ENCODE measurements around the gene IRF2BP2.

IRF2BP2 gene

DNA sequence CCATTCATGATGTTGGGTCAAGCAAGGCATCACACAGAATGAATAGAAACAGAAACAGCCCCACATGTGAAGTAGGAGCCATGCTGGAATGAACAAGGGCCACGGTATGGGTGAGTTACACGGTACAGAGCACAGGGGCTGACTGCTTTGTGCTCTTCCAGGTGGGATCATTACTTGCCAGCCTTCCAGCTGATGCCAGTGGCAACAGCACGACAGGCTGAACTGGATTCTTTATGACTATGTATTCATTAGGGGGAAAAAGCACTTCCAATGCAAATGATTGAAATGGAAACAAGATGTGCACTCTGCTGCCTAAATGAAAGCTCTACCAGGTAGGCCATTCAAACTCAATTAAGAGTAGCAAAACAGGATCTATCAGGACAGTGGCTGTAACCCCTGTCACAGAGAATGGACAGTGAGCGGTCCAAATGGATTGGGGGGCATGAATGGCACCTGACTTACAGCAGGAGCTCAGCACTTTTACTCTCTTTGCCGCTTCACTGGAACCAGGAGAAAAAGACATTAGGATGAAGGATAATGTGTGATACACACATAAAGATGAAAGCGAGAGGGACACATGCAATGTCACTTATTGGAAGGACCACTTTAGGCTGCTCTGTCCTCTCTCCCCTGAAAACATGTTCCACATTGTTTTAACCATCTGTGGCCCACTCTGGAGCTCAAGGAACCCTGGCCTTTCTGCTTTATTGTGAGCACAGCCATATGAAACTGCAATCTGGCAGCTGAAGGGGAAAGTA, 23.4 kb upstream of the IRF2BP2 start:
- DNase-seq, result no peak

DNA sequence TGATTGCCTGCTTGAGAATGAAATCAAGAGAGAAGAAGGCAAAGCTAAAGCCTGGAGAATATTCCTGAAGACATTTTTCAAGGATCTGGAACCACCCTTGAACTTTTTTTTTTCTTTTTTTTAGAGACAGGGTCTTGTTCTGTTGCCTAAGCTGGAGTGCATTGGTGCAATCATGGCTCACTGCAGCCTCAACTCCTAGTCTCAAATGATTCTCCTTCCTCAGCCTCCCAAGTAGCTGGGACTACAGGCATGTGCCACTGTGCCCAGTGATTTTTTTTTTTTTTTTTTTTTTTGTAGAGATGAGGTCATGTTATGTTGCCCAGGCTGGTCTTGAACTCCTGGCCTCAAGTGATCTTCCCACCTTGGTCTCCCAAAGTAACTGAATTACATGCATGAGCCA, 22.2 kb upstream of the IRF2BP2 start:
- no peak for DNase-seq

DNA sequence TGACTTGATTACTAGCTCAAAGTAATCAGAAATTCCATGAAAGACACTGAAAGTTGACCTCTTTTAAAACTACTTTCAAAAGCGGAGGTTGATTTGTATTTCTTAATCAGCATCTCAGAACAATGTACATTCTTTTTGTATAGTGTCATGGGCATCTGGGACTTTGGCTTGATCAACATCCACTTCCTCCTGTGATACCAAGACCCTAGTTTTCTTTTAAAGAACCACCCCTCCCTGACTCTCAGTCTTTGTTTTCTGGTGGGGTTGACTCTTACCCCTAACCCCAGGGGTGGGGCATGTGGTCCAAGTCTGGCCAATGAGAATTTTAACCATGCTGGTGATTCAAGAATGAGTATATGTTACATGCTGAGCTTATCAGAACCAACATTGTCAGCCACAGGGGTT, 21.7 kb upstream of the IRF2BP2 start:
- DNase-seq, result no peak

DNA sequence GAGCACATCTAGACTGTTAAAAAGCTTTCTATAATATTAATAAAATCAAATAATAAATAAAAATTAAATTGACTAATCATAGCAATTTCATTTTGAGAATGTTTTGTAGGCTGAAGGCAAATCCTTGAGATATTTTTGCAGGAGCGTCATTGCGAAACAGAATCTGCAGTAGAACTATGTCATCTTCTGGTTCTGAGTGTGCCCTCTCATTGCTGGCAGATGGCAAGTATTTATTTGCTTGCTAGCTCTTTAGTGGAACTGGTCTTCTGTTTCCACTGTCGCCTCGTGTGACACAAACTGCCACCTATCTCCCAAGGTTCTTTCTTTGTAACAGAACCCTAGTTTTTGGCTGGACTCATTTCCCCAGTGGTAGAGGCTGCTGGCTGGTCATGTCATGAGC, 19.0 kb upstream of the IRF2BP2 start:
- DNase-seq, result no peak

DNA sequence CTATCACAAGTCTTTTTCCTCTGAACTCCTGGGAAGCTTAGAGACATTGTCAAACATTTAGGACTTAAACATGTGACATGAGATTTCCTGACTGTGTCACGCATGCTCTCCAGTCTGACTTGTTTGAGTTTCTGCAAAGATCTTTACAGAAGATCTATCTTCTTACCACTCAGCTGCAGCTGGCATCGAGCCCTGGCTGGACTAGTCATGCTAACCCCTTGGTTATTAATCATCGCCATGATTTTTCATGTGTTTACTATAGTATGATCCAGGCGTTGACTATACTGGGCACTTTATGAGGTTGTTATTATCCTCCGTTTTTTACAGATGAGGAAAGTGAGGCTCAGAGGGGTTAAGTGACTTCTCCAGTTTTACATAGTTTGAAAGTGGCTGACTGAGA, 18.1 kb upstream of the IRF2BP2 start:
- no peak for DNase-seq

DNA sequence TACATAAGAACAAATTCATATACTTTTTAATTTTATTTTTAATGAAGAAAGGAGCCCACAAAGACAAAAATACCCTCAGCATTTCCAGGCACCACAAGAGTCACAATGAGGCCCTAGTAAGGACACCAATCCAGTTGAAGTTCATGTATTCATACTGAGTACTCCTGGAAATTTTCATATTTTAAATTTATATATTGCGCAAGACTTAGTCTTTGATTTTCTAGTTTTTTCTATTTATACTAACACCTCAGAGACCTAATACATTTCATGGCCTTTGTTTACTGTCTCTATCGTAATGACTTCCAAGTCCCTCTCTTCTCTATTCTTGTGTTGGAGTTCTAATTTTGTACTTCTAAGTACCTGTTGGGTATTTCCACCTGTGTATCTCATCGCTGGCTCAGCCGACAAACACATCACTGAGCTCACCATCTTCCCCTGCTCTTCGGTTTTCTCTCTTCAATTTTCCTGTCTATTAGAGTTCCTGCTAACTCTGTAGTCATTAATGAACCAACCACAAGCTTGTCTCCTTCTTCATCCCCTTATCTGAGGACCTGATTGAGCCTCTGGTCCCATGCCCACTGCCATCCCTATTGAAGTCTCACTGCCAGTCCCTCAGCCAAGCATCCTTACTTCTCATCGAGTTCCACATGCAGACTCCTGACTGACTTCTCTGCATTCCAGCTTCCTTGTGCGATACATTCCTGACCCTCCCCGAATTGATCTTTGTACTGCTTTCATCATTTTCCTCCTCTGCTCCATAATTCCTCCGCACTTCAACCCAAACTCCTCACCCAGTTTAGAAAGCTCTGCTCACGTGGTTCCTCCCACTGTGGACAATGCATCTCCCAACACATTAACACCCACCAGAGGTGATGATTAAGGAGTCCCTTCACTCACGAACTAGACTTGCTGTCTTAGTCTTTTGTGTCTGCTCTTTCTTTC, 17.3 kb upstream of the IRF2BP2 start:
- no peak for DNase-seq

DNA sequence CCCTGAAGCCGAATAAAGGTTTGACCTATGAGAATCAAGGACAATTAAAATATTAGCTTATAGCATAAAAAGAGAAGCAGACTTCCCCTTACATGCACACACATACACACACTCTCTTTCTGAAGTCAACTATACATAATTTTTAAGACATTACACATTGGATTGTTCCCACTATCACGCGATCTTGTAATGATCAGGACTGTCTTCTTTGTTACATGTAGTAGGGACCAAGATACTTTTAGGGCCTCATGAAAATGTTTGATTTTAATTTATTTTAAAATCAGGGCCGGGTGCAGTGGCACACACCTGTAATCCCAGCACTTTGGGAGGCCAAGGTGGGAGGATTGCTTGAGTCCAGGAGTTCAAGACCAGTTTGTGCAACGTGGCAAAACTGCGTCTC, 16.4 kb upstream of the IRF2BP2 start:
- DNase-seq, result no peak

DNA sequence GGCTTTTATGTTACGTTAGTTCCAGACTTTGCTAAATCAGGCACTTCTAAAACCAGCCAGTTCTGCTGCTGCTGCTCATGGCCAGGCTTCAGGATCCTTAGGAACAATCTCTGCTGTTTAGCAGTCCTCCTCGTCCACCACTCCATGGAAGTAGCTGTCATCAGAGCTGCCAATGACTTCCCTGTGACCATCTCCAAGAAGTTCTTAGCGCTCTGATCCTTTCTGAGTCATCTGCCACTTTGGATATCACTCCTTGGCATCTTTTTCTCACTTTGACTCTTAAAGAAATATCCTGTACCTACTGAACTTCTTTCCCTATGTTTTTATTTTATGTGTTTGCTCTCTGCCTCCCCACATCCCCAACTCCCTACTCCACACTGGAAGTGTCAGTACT, 14.7 kb upstream of the IRF2BP2 start:
- no peak for DNase-seq

DNA sequence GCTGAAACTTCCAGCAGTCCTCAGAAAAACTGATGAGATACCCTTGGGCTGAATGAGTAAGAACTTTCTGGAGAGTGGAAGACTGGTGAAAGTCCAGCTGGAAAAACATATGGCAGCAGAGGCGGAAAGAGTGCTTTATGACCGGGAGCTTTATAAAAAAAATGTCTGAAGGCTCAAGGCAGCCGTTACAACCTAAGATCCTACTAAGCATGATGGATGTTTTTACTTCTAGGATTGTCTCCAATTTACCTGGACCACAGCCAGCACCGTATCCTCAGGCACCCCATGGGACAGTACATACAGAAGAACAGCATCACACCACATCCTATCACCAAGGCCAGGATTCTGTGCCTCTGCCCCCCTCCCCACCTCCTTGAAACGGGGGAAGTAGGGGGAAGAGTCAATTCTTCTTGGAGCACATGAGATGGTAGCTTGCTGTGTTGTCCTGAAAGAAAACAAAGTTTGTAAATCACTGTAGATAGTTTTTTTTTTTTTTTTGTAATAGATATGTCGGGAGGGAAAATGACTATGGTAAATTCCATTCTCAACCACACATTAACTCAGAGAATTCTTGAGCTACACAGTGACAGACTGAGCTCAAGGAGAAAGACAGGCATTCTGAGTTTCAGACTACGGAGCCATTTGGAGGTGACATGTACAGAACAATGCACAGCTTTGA, 11.8 kb upstream of the IRF2BP2 start:
- peak; percentile 59 for DNase-seq

DNA sequence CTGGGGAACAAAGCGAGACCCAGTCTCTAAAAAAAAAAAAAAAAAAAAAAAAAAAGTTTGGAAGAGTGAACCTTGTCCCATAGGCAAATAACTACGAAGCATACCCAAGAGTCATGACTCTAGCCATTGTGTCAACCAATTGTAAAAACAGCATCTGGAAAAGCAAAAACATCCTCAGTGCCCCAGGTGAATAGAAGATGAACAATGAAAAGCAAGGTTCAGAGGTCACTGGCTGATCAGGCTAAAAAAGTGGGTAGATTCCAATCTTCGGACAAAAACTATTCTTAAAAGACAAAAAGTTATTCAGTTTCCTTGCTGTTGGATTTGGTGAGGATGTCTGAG, 11.1 kb upstream of the IRF2BP2 start:
- DNase-seq, result no peak

DNA sequence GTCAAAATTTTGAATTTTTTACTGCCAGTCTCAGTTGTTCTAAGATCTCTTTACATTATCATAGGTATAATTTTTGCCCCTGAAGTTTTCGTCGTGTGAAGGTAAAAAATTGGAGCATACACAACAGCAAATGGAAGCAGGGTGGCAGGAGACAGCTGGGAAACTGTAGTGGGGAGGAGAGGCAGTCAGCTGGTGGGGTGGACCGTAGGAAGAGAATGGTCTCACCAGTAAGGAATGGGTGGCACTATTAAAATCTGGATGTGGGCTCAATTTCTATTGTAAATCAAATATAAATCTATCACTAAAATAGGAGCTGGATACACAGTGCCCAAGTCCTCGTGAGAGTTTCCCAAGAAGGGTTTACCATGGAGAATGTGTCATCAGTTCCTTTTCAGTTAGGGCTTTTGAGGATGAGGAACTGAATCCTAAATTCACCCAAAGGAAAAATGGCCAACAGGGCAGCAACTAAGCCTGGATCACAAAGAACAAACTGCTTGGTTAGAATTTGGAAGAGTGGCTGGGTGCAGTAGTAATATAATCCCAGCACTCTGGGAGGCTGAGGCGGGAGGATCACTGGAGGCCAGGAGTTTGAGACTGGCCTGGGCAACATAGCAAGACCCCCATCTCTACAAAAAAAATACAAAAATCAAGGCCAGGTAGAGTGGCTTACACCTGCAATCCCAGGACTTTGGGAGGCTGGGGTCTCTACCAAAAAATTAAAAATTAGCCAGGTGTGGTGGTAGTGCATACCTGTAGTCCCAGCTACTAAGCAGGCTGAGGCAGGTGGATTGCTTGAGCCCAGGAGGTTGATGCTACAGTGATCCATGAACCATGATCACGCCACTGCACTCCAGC, 10.5 kb upstream of the IRF2BP2 start:
- DNase-seq, result peak; percentile 52

DNA sequence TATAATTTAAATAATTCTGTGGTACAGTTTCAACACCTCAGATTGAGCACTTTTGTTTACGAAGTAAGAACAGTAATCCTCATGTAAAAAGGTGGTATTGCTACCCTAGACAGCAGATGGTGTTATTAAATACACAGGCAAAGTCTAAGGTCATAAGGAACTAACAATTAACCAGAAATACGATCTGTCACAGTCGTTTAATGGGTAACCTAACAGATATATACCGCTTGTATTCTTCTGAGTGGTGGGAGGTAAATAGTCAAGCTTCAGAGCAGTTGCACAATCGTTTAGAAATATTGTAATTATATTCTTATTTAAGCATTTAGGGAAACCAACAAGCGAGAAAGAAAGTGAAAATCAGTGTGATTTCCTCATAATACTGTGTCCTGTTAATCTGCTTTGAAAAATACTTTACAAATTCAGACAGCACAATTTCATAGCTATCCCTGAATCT, 9.8 kb upstream of the IRF2BP2 start:
- DNase-seq, result peak; percentile 92

DNA sequence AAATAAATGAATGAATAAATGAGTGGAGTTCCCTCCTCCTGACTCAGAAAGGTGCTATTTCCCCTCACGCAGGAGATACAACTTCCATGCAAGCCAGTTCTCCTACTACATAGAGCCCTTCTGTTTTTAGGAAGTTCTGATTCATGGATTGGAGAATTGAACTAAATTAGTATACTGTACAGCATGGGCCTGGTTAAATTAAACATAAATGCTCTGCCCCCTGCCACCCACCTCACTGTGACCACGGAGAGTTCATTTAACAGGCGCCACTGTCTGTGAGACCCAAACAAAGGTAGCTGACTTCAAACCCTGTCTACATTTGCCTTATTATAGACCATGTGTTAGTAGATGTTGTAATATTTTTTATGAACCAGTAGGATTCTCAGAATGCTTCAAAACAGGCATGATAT, 9.1 kb upstream of the IRF2BP2 start:
- DNase-seq, result no peak

DNA sequence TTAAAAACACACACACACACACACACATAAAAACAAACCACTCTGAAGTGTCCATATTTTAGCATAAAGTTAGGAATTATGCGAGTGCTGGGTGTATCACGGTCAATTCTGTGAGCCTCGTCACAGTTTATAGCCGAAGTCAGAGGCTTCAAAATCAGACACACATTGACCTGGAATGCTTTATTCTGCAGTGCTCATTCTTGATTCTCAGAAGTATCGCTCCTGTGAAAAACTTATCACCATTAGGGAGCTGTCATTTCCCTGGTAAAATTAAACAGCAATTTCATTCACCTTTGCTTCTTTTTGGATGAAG, 8.7 kb upstream of the IRF2BP2 start:
- no peak for DNase-seq

DNA sequence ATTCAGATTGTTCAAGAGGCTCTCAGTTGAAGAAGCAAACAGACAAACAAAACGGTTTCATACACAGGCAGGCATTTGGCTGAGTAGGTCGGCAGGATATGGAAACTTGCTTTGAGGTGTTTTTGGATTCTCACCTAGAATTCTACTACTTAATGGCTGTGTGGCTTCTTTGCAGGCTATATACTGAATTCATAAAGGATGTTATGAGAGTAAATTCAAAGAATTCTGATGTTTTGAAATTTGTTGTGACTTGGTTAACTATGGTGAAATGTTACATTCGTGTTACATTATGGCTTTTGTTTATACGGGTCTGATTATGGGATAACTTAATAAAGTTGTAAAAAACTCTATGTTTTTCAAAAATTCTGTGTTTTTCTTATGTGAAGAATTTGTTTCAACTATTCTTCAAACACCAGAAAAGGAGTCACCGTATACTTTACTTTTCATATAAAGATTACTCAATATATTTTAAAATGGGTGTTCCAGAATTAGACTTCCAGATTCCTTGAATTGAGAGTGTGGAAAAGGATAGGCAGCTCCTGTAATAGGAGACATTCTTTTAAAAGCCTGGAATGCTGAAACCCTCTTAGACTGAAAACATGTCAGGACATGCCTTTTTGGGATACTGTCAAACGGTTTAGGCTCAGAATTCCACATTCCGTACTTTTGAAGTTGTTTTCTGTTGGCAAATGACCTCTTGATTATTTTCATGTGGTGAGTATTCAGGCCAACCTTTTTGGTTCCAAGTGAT, 8.2 kb upstream of the IRF2BP2 start:
- DNase-seq, result peak; percentile 23

DNA sequence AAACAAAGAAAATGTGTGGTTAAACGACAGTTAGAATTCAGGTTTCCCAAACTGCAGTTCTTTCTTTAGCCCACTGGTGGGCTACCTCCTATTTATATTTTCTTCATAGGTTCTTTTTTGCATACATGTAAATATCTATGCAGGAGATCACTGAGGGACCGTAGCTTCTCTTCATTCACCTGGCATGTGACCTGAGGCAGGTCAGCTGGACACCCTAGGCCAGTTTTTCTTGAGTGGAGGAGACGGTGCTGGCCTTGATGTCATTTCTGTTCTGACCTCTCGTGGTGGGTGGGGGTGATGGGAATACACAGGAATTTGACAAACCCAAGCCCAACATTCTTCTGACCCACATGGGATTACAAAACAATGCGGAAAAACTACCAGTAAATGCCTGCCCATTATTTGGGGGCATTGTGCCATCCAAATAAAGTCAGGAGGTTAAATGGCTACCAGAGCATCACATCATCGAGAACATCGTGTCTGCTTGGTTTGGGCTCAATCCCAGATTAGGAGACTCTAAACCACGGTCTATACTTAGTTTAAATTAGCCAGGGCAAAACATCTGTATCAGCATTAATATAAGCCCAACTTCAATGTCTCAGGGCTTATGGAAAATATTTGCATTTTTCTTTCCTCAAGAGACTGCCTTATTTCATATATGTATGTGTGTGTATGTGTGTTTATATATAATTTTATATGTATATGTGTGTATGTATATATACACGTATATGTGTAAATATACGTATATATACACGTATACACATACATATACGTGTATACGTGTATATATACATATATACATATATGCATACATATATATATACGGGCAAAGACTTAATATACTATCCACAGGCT, 7.4 kb upstream of the IRF2BP2 start:
- no peak for DNase-seq

DNA sequence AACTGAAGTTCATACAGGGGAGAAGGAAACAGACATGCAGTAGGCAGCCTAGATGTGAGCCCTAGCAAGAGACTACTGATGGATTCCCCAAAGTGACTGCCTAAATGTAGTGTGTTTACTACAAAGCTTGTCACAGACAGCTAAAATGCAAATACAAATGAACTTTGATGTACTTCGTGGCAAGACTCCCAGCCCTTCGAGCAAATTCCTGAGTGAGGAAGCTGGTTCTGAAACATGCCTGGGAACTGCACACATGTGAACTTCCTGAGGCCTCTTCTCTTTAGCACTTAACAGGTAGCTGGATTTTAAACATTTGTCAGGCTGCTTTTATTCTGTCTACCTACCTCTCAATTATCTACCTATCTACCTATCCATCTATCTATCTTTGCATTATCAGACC, 6.7 kb upstream of the IRF2BP2 start:
- DNase-seq, result no peak

DNA sequence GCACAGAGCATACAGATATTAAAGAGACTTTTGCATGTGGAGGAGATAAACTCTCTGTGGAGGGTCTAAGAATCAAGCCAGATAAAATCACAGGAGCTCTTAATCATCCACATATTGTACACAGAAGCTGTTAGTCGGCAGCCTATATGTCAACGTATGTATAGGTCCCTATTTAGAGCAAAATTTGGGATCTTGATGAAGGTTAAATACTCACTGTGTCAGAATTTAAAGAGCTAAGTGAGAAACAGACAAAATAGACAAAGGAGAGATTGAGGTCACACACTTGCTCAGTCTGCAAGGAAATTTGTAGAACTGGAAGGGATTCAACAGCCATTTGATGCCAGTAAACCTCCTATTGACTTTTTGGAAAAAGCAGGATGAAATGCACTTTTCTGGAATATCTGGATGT, 4.1 kb upstream of the IRF2BP2 start:
- no peak for DNase-seq

DNA sequence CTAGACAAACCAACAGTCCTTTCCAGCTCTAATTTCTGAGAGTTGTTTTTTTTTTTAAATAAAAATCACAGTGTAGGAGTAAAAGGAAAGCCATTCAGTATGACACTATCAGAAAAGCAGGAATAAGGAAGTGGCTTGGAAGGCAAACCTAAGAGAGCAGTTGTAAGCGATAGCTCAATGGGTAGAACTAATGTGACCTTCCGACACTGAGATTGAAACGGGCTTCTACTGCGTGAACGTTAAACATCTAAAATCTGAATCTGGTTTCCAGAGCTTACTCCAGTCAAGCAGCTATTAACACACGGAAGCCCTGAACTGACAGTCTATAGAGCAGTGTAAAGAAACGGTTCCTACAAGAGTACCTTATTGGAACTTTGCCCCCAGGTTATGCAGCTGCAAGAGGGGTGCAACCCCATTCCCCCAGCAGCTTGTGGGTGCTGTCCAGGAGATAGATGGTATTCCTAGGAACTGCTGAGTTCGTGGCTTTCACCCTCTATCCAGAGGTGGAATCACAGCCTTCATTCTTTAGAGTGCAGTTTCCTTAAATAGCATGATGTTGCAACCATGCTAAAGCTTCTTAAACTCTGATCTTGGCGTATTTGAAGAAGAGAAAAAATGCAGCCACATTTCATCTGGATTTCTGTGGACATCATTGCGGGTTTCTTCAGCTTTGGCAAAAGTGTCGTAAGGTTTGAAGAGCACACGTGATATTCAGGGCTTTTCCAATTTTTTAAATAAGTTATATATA, 3.3 kb upstream of the IRF2BP2 start:
- no peak for DNase-seq

All from DMS 273 treated with DMSO at 0.1 percent for 48 hours (cell line).